GM21528 (cell line): ENCODE data around the gene TP53INP2.
"Not testable (repeated sequence)": the region's sequence is repeated elsewhere in the genome, so short reads cannot be mapped to it uniquely, and the experiment has no call there.

Source experiments
- ATAC-seq: cut with Tn5 transposase; IDR thresholded peaks from one replicate; pipeline ENCODE4 v1.9.1; 2021; ENCODE audit warnings: mild to moderate bottlenecking, moderate library complexity; ENCODE audit not compliant: unreplicated experiment, low FRiP score

The TP53INP2 gene

GRCh38 chr20:34719242-34720017, 15.3 kb downstream of the TP53INP2 start:
- peak; percentile 86 for ATAC-seq

- ATAC-seq: no peak
These were observed 16.1 kb downstream of the TP53INP2 start for GRCh38 chr20:34720266-34720665.

- not testable (repeated sequence) for ATAC-seq
These were observed 18.4 kb downstream of the TP53INP2 start for GRCh38 chr20:34722560-34722959.

GRCh38 chr20:34724172-34724571, 20.0 kb downstream of the TP53INP2 start:
- no peak for ATAC-seq

- ATAC-seq: no peak
These were observed 25.3 kb downstream of the TP53INP2 start for GRCh38 chr20:34729416-34729815.

GRCh38 chr20:34732523-34732922, 28.4 kb downstream of the TP53INP2 start:
- no peak for ATAC-seq

- no peak for ATAC-seq
These were observed 32.1 kb downstream of the TP53INP2 start for GRCh38 chr20:34736106-34736735.

- ATAC-seq: no peak
These were observed 38.9 kb downstream of the TP53INP2 start for GRCh38 chr20:34743039-34743438.

- ATAC-seq: no peak
These were observed 40.2 kb downstream of the TP53INP2 start for GRCh38 chr20:34744340-34744739.

- no peak for ATAC-seq
These were observed 40.7 kb downstream of the TP53INP2 start for GRCh38 chr20:34744847-34745246.

- ATAC-seq: no peak
These were observed 42.5 kb downstream of the TP53INP2 start for GRCh38 chr20:34746674-34747073.

GRCh38 chr20:34747479-34747878, 43.3 kb downstream of the TP53INP2 start:
- no peak for ATAC-seq

GRCh38 chr20:34748709-34749108, 44.6 kb downstream of the TP53INP2 start:
- no peak for ATAC-seq

GRCh38 chr20:34750484-34750883, 46.3 kb downstream of the TP53INP2 start:
- no peak for ATAC-seq

GRCh38 chr20:34751453-34751852, 47.3 kb downstream of the TP53INP2 start:
- no peak for ATAC-seq

- no peak for ATAC-seq
These were observed 49.7 kb downstream of the TP53INP2 start for GRCh38 chr20:34753706-34754461.

- no peak for ATAC-seq
These were observed 50.5 kb downstream of the TP53INP2 start for GRCh38 chr20:34754611-34755010.

GRCh38 chr20:34755367-34755766, 51.2 kb downstream of the TP53INP2 start:
- no peak for ATAC-seq

- ATAC-seq: no peak
These were observed 57.9 kb downstream of the TP53INP2 start for GRCh38 chr20:34762031-34762555.
